Liver (tissue), 9 donors: ENCODE data around the gene ELK4. TPM values are rescaled to one million over a fixed set of nuclear protein-coding genes. Genes with fewer than 3 reads are reported as not detected.

Experiments
- DNase-seq: peaks from one replicate; pipeline ENCODE4 v3.0.0-alpha.2; 2017; ENCODE audit warnings: low spot score
- H3K27ac ChIP-seq, 2 donors: one replicate each; pipeline ENCODE4 v1.7.0; 2013; ENCODE audit warnings: inconsistent platforms in 2 of 2, low read length in 2 of 2, control low read depth in 1 of 2, low read depth in 1 of 2, mild to moderate bottlenecking in 1 of 2
- H3K27me3 ChIP-seq, 4 donors: one replicate each; pipeline versions ENCODE4 v1.6.1 to v1.7.0; 2013; ENCODE audit warnings: low read length in 3 of 4, inconsistent platforms in 1 of 4, mild to moderate bottlenecking in 1 of 4, moderate library complexity in 1 of 4; ENCODE audit not compliant: control insufficient read depth in 4 of 4, insufficient read depth in 4 of 4
- H3K36me3 ChIP-seq, 4 donors: one replicate each; pipeline versions ENCODE4 v1.6.1 to v1.7.0; 2013; ENCODE audit warnings: low read length in 3 of 4, mild to moderate bottlenecking in 3 of 4, low read depth in 1 of 4, moderate library complexity in 1 of 4; ENCODE audit not compliant: control insufficient read depth in 4 of 4, insufficient read depth in 3 of 4
- H3K4me1 ChIP-seq, 4 donors: one replicate each; pipeline versions ENCODE4 v1.6.1 to v1.7.0; 2013; ENCODE audit warnings: low read length in 3 of 4, mild to moderate bottlenecking in 3 of 4, moderate library complexity in 1 of 4; ENCODE audit not compliant: control insufficient read depth in 4 of 4, insufficient read depth in 4 of 4
- H3K4me3 ChIP-seq, 3 donors: one replicate each; pipeline versions ENCODE4 v1.6.1 to v1.7.0; 2013; ENCODE audit warnings: low read length in 3 of 3, control low read depth in 1 of 3, low read depth in 1 of 3, mild to moderate bottlenecking in 1 of 3
- H3K9ac ChIP-seq, 2 donors: one replicate each; pipeline ENCODE4 v1.7.0; 2013; ENCODE audit warnings: low read length in 2 of 2, mild to moderate bottlenecking in 2 of 2, moderate library complexity in 2 of 2, control low read depth in 1 of 2, low read depth in 1 of 2
- H3K9me3 ChIP-seq, 4 donors: one replicate each; pipeline versions ENCODE4 v1.6.1 to v1.7.0; 2013; ENCODE audit warnings: low read length in 3 of 4; ENCODE audit not compliant: control insufficient read depth in 4 of 4
- CTCF ChIP-seq: fragments of 150-350 bp; IDR thresholded peaks from 2 replicates; pipeline ENCODE4 v1.5.1; 2017; ENCODE audit warnings: improper control_type of control experiment, low read depth, low read length; ENCODE audit not compliant: missing input control
- EGR1 ChIP-seq, 2 donors: IDR thresholded peaks; 2 replicates each; pipeline ENCODE4 v1.6.1; 2016 to 2018; ENCODE audit warnings: antibody characterized with exemption in 2 of 2, low read depth in 2 of 2
- FOXA1 ChIP-seq: IDR thresholded peaks from 2 replicates; pipeline ENCODE4 v1.6.1; 2016; ENCODE audit warnings: antibody characterized with exemption
- FOXA2 ChIP-seq: IDR thresholded peaks from 2 replicates; pipeline ENCODE4 v1.6.1; 2016; ENCODE audit warnings: antibody characterized with exemption
- GABPA ChIP-seq, 2 donors: IDR thresholded peaks in 1 of 2; conservative IDR thresholded peaks in 1 of 2; 2 replicates each; pipeline ENCODE4 v1.6.1; 2016; ENCODE audit warnings: antibody characterized with exemption in 2 of 2, mild to moderate bottlenecking in 1 of 2, moderate library complexity in 1 of 2
- HNF4A ChIP-seq, 2 donors: conservative IDR thresholded peaks; 2 replicates each; pipeline ENCODE4 v1.6.1; 2016; ENCODE audit warnings: antibody characterized with exemption in 2 of 2, mild to moderate bottlenecking in 2 of 2
- HNF4G ChIP-seq: IDR thresholded peaks from 2 replicates; pipeline ENCODE4 v1.6.1; 2016; ENCODE audit warnings: antibody characterized with exemption
- JUND ChIP-seq, 2 donors: IDR thresholded peaks; 2 replicates each; pipeline ENCODE4 v1.6.1; 2016; ENCODE audit warnings: antibody characterized with exemption in 2 of 2
- MAX ChIP-seq: IDR thresholded peaks from 2 replicates; pipeline ENCODE4 v1.6.1; 2016; ENCODE audit warnings: antibody characterized with exemption
- NR2F2 ChIP-seq: IDR thresholded peaks from 2 replicates; pipeline ENCODE4 v1.6.1; 2016; ENCODE audit warnings: antibody characterized with exemption
- RAD21 ChIP-seq, 2 donors: IDR thresholded peaks; 2 replicates each; pipeline ENCODE4 v1.6.1; 2016; ENCODE audit warnings: antibody characterized with exemption in 2 of 2, mild to moderate bottlenecking in 2 of 2
- REST ChIP-seq: IDR thresholded peaks from 2 replicates; pipeline ENCODE4 v1.6.1; 2016; ENCODE audit warnings: antibody characterized with exemption, mild to moderate bottlenecking
- RXRA ChIP-seq, 2 donors: IDR thresholded peaks; 2 replicates each; pipeline ENCODE4 v1.6.1; 2017 to 2018; ENCODE audit warnings: antibody characterized with exemption in 2 of 2, mild to moderate bottlenecking in 1 of 2
- SP1 ChIP-seq: IDR thresholded peaks from 2 replicates; pipeline ENCODE4 v1.6.1; 2018; ENCODE audit warnings: antibody characterized with exemption, mild to moderate bottlenecking
- TAF1 ChIP-seq: conservative IDR thresholded peaks from 2 replicates; pipeline ENCODE4 v1.6.1; 2016; ENCODE audit warnings: antibody characterized with exemption, mild to moderate bottlenecking
- YY1 ChIP-seq: IDR thresholded peaks from 2 replicates; pipeline ENCODE4 v1.6.1; 2016; ENCODE audit warnings: antibody characterized with exemption, mild to moderate bottlenecking
- ZBTB33 ChIP-seq: IDR thresholded peaks from 2 replicates; pipeline ENCODE4 v1.6.1; 2016; ENCODE audit warnings: antibody characterized with exemption
- WGBS: extraction: QIAGEN DNeasy Blood & Tissue Kit; methylation state at CpG from one replicate; pipeline ENCODE4 v1.1.7; 2013; 5-methylcytosine and 5-hydroxymethylcytosine counted together
- polyA plus RNA-seq, 2 donors: library from polyadenylated mRNA; stranded (reverse) in 1 of 2; unstranded in 1 of 2; fragments of 200-250 nt in 1 of 2; fragments of >200 nt in 1 of 2; fragmentation: Nextera tagmentation in 1 of 2; extraction: Ambion mirVana in 1 of 2; gene quantifications; one replicate each; pipeline versions ENCODE4 v1.2.1 to v1.2.3, GENCODE V29; 2013 to 2015
- total RNA-seq, 2 donors: library from RNA; depleted of rRNA; stranded (reverse); fragments of >200 nt; gene quantifications; one replicate each; pipeline ENCODE4 v1.2.3, GENCODE V29; 2014
- donor health status: healthy.
- donor health status: healthy.
- donor health status: healthy.
- donor health status: healthy.
- donor health status: healthy.

Gene ELK4
- total and polyA plus RNA-seq, 4 donors, result 3.5 to 20.2 (median 6.9) TPM

DNA sequence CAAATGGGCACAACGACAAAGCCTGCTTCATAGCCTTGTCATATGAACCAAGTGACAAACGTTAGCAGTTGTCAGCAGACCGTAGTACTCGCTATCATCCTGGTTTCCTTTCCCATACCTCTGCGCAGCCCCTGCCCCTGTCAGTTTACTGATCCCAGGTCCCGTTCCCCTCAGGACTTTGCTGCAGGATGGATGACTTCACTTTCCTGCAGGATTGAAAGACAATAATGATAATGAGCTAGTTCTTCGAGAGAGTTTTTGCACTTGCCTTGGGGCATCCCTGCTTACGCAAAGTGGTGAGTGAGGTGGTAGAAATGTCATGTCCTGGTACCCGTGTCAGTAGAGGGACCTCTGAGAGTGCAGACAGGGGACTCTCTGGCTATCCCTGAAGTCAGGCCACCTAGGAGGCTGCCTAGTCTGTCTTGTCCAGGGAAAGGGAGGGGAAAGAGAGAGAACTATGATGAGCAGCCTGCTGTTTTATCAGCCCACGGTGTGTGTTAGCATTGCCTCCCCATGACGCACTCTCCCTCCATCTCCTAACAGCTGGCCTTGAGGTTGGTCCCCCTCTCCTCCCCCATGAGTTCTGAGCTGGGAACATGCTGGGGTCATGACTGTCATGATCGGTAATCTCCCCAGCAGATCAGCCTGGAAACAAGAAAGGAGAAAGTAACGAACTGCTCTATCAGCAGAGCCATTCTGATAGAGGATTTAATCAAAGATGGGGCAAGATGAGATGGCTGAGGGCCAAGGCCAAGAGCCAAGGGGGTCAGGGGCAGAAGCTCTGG is 53.7 kb downstream of the ELK4 start:
- Histone ChIP-seq H3K9ac (no peak overlapping the region), H3K27me3 (peaks cover 0 to 12% (median 2%) of the 10 kb centered on the region in 4 donors), H3K4me3 (no peak overlapping the region), H3K27ac (no peak overlapping the region), H3K4me1 (no peaks in the 10 kb centered on the region), H3K9me3 (no peaks in the 10 kb centered on the region), H3K36me3 (no peaks in the 10 kb centered on the region)
- 58% methylated on average over 13 of the region's 13 CpGs for WGBS
- DNase-seq, result no peak
- TF ChIP-seq ZBTB33, result no peak
- no peak for TF ChIP-seq RAD21 (IDR thresholded peaks at IDR 0.05)
- no peak for TF ChIP-seq EGR1 (IDR thresholded peaks at IDR 0.05; ENCODE audit: low read depth in 2 of 2)
- TF ChIP-seq RXRA (IDR thresholded peaks at IDR 0.05), result no peak
- TF ChIP-seq NR2F2, result no peak
- no peak for TF ChIP-seq HNF4G
- TF ChIP-seq FOXA1, result no peak
- TF ChIP-seq HNF4A (conservative IDR thresholded peaks at IDR 0.05), result no peak
- TF ChIP-seq MAX, result no peak
- TF ChIP-seq REST, result no peak
- TF ChIP-seq CTCF, result no peak
- TF ChIP-seq YY1, result no peak
- TF ChIP-seq GABPA (IDR thresholded peaks at IDR 0.05 in 1 of 2, conservative IDR thresholded peaks at IDR 0.05 in 1 of 2), result no peak
- TF ChIP-seq JUND (IDR thresholded peaks at IDR 0.05), result no peak
- no peak for TF ChIP-seq FOXA2
- TF ChIP-seq TAF1, result no peak
- TF ChIP-seq SP1, result no peak
